ENCODE measurements around the gene CD19.

DNA sequence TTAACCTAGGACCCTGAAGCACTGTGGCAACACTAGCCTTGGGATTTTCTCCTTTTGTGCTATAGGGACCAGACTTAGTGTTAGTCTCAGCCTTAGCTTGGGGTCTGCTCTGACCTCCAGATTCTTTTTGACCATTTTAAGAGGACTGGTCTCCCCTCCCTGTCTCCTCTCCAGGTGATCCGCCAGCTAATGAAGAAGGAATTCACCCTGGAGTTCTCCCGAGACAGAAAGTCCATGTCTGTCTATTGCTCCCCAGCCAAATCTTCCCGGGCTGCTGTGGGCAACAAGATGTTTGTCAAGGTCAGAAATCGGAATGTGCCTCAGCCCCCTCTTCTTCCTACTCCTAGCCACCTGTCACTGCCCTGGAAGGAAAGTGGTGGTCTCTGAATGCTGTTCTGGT, 33.9 kb upstream of the CD19 start:
- TF ChIP-seq, protein P1, sequence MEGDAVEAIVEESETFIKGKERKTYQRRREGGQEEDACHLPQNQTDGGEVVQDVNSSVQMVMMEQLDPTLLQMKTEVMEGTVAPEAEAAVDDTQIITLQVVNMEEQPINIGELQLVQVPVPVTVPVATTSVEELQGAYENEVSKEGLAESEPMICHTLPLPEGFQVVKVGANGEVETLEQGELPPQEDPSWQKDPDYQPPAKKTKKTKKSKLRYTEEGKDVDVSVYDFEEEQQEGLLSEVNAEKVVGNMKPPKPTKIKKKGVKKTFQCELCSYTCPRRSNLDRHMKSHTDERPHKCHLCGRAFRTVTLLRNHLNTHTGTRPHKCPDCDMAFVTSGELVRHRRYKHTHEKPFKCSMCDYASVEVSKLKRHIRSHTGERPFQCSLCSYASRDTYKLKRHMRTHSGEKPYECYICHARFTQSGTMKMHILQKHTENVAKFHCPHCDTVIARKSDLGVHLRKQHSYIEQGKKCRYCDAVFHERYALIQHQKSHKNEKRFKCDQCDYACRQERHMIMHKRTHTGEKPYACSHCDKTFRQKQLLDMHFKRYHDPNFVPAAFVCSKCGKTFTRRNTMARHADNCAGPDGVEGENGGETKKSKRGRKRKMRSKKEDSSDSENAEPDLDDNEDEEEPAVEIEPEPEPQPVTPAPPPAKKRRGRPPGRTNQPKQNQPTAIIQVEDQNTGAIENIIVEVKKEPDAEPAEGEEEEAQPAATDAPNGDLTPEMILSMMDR (IDR thresholded peaks at IDR 0.05; ENCODE audit: poor library complexity, severe bottlenecking), result no peak
- TF ChIP-seq EZH2 (IDR thresholded peaks at IDR 0.05; ENCODE audit: borderline replicate concordance, insufficient read depth, low read length, poor library complexity, severe bottlenecking) (no peak), TAF1 (IDR thresholded peaks at IDR 0.05; ENCODE audit: low read depth) (no peak)

All from neural cell (in vitro differentiated cells).